NCI-H345 treated with DMSO at 0.1 percent for 48 hours (cell line): ENCODE data around the gene CYP11A1.

Experiments used
- DNase-seq: peaks from one replicate; lab custom pipeline; 2025; ENCODE audit not compliant: unreplicated experiment; lab: John Stamatoyannopoulos, UW

Gene CYP11A1

GRCh38 chr15:74350295-74351275, 16.9 kb downstream of the CYP11A1 start:
- no peak for DNase-seq

GRCh38 chr15:74349241-74349778, 18.1 kb downstream of the CYP11A1 start:
- DNase-seq: no peak

- no peak for DNase-seq
Measured at GRCh38 chr15:74347757-74348250, 19.6 kb downstream of the CYP11A1 start.

GRCh38 chr15:74345051-74345450, 22.4 kb downstream of the CYP11A1 start:
- DNase-seq: no peak

- no peak for DNase-seq
Measured at GRCh38 chr15:74343797-74344127, 23.7 kb downstream of the CYP11A1 start.

GRCh38 chr15:74343127-74343796, 24.2 kb downstream of the CYP11A1 start:
- DNase-seq: no peak

GRCh38 chr15:74340150-74340549, 27.3 kb downstream of the CYP11A1 start:
- no peak for DNase-seq

GRCh38 chr15:74339371-74339770, 28.1 kb downstream of the CYP11A1 start:
- DNase-seq: no peak

GRCh38 chr15:74338676-74339075, 28.8 kb downstream of the CYP11A1 start:
- DNase-seq: no peak

- DNase-seq: no peak
Measured at GRCh38 chr15:74337607-74338211, 29.7 kb downstream of the CYP11A1 start.

- DNase-seq: no peak
Measured at GRCh38 chr15:74337146-74337545, 30.3 kb downstream of the CYP11A1 start.

- no peak for DNase-seq
Measured at GRCh38 chr15:74336061-74337005, 31.1 kb downstream of the CYP11A1 start.

- DNase-seq: no peak
Measured at GRCh38 chr15:74335396-74335795, 32.0 kb downstream of the CYP11A1 start.

- no peak for DNase-seq
Measured at GRCh38 chr15:74334127-74334526, 33.3 kb downstream of the CYP11A1 start.

GRCh38 chr15:74333662-74334061, 33.8 kb downstream of the CYP11A1 start:
- DNase-seq: no peak

GRCh38 chr15:74333093-74333492, 34.4 kb downstream of the CYP11A1 start:
- DNase-seq: no peak

- no peak for DNase-seq
Measured at GRCh38 chr15:74332611-74333010, 34.8 kb downstream of the CYP11A1 start.

- DNase-seq: no peak
Measured at GRCh38 chr15:74332011-74332410, 35.4 kb downstream of the CYP11A1 start.

- DNase-seq: no peak
Measured at GRCh38 chr15:74330861-74331408, 36.5 kb downstream of the CYP11A1 start.
